HFFc6 (cell line): Measurements from ENCODE around the gene TTLL10. TPM values are rescaled to one million over a fixed set of nuclear protein-coding genes. Genes with fewer than 3 reads are reported as not detected.

Experiments
- DNase-seq: peaks from one replicate; pipeline ENCODE4 v3.0.0-alpha.2; 2018
- H3K27ac Mint-ChIP-seq: 2 replicates; pipeline ENCODE4 v1.8.0; 2020; ENCODE audit warnings: mild to moderate bottlenecking, mixed read lengths
- H3K27me3 Mint-ChIP-seq: 2 replicates; pipeline ENCODE4 v1.8.0; 2021; ENCODE audit warnings: mild to moderate bottlenecking, moderate library complexity, mixed read lengths; ENCODE audit not compliant: insufficient read depth
- H3K36me3 Mint-ChIP-seq: 2 replicates; pipeline ENCODE4 v1.8.0; 2021; ENCODE audit warnings: low read depth, mixed read lengths
- H3K4me1 Mint-ChIP-seq: 2 replicates; pipeline ENCODE4 v1.8.0; 2020; ENCODE audit warnings: low read depth, mixed read lengths
- H3K4me3 Mint-ChIP-seq: 2 replicates; pipeline ENCODE4 v1.8.0; 2020; ENCODE audit warnings: mild to moderate bottlenecking, moderate library complexity, mixed read lengths
- H3K9me3 Mint-ChIP-seq: 2 replicates; pipeline ENCODE4 v1.8.0; 2020; ENCODE audit warnings: mild to moderate bottlenecking, mixed read lengths
- total RNA-seq, 6 experiments: library from RNA; stranded (reverse); fragmentation: NEBNext Ultra II Directional; extraction: Animal tissue kit (Norgen Biotek cat#: 25700); gene quantifications; 2 replicates in 1 of 6; 3 replicates in 5 of 6; pipeline ENCODE4 v1.2.3, GENCODE V29; 2021
- TF ChIP-seq, protein P1 (sequence below): fragments of 200-600 bp; sonication (generic); IDR thresholded peaks from 2 replicates; pipeline ENCODE4 v1.5.0; 2021; ENCODE audit warnings: antibody characterized with exemption, mild to moderate bottlenecking

Gene TTLL10
- total RNA-seq, 6 experiments from 2014 or later, result not detected

DNA sequence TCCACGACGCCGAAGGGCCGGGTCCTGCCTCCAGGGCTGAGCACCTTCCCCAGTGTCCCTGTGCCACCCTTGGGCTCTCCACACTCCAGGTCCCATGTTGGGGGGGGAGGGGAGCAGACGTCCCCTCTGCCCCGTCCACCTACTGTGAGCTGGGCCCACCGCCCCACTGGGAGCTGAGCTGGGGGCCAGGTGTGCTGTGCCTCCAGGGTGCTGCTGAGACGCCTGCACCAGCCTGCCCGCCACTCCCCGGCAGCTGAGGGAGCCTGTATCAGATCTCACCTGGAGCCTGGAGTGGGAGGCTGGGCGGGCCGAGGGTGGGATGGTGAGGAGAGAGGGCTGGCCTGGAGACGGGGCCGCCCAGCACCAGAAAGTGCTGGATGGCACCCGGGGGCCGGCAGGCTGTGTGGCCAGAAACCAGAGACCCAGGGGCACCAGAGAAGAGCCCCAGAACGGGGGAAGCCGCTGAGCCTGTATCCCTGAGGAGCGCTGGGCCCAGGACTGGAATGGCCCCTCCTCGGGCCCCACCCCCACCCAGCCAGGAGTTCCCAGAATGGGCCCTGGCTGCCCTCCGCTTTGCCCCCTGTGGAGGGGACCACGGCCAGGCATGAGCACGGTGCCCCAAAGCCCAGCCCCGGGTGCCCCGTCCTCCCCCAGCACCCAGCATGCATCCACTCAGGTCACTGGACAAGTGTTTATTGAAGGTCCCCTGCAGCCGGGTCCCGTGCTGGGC is 29.3 kb downstream of the TTLL10 start:
- TF ChIP-seq, protein P1, sequence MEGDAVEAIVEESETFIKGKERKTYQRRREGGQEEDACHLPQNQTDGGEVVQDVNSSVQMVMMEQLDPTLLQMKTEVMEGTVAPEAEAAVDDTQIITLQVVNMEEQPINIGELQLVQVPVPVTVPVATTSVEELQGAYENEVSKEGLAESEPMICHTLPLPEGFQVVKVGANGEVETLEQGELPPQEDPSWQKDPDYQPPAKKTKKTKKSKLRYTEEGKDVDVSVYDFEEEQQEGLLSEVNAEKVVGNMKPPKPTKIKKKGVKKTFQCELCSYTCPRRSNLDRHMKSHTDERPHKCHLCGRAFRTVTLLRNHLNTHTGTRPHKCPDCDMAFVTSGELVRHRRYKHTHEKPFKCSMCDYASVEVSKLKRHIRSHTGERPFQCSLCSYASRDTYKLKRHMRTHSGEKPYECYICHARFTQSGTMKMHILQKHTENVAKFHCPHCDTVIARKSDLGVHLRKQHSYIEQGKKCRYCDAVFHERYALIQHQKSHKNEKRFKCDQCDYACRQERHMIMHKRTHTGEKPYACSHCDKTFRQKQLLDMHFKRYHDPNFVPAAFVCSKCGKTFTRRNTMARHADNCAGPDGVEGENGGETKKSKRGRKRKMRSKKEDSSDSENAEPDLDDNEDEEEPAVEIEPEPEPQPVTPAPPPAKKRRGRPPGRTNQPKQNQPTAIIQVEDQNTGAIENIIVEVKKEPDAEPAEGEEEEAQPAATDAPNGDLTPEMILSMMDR, result no peak
- Mint-ChIP-seq H3K27ac (no peak overlapping the region), H3K27me3 (no peaks in the 10 kb centered on the region), H3K4me1 (peaks cover 3% of the 10 kb centered on the region), H3K4me3 (no peak overlapping the region), H3K36me3 (no peaks in the 10 kb centered on the region), H3K9me3 (no peaks in the 10 kb centered on the region)
- no peak for DNase-seq

- TF ChIP-seq, protein P1, result no peak
- Mint-ChIP-seq H3K9me3 (no peaks in the 10 kb centered on the region), H3K4me3 (no peak overlapping the region), H3K4me1 (peaks cover 11% of the 10 kb centered on the region), H3K27me3 (no peaks in the 10 kb centered on the region), H3K36me3 (no peaks in the 10 kb centered on the region), H3K27ac (no peak overlapping the region)
- DNase-seq, result no peak
Measured at GRCh38 chr1:1203561-1204424, 30.1 kb downstream of the TTLL10 start.

DNA sequence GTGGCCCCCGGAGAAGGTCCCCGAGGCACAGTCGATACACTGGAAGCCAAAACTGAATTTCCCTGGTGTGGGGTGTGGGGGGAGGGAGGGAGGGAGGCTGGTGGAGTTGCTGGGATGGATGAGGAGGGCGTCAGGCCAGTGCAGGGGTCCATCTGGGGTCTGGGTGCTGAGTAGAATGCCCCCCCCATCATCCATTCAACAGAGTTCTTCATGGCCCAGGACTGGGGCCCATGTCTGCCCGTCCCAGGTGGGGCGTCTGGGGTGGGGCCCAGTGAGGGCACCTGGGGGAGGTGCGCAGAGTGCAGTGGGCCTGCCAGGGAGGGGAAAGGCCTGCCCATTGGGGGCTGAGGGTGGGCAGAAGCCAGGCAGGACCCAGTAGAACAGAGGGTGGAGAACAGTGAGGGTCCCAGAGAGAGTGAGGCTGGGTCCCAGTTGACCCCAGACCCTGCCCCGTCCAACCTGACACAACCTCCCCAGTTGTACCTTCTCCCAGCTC is 30.8 kb downstream of the TTLL10 start:
- no peaks in the 10 kb centered on the region for H3K36me3 Mint-ChIP-seq
- peaks cover 13% of the 10 kb centered on the region for H3K4me1 Mint-ChIP-seq
- DNase-seq, result no peak
- H3K27me3 Mint-ChIP-seq, result no peaks in the 10 kb centered on the region
- no peak overlapping the region for H3K4me3 Mint-ChIP-seq
- TF ChIP-seq, protein P1, result no peak
- H3K27ac Mint-ChIP-seq, result no peak overlapping the region
- H3K9me3 Mint-ChIP-seq, result no peaks in the 10 kb centered on the region

GRCh38 chr1:1204998-1205768 is 31.5 kb downstream of the TTLL10 start:
- no peaks in the 10 kb centered on the region for H3K36me3 Mint-ChIP-seq
- H3K9me3 Mint-ChIP-seq, result no peaks in the 10 kb centered on the region
- no peak overlapping the region for H3K27ac Mint-ChIP-seq
- peaks cover 13% of the 10 kb centered on the region for H3K4me1 Mint-ChIP-seq
- H3K27me3 Mint-ChIP-seq, result no peaks in the 10 kb centered on the region
- no peak for DNase-seq
- TF ChIP-seq, protein P1, result no peak
- no peak overlapping the region for H3K4me3 Mint-ChIP-seq

GRCh38 chr1:1205769-1206375 is 32.2 kb downstream of the TTLL10 start:
- Mint-ChIP-seq H3K4me3 (no peak overlapping the region), H3K4me1 (peaks cover 13% of the 10 kb centered on the region), H3K36me3 (no peaks in the 10 kb centered on the region), H3K27ac (no peak overlapping the region), H3K27me3 (no peaks in the 10 kb centered on the region), H3K9me3 (no peaks in the 10 kb centered on the region)
- DNase-seq, result no peak
- TF ChIP-seq, protein P1, result no peak
